Prostate gland (tissue), 2 donors: ENCODE measurements around the gene FXYD7.

ENCODE experiments used
- CTCF ChIP-seq, 4 experiments: fragments of 200-600 bp in 2 of 4; fragments of 450-650 bp in 2 of 4; sonication (generic) in 2 of 4; IDR thresholded peaks; 1 replicate in 3 of 4; 2 replicates in 1 of 4; pipeline ENCODE4 v1.5.1; 2016 to 2019; ENCODE audit warnings: antibody characterized with exemption in 4 of 4, mild to moderate bottlenecking in 2 of 4, moderate library complexity in 2 of 4
- POLR2AphosphoS5 ChIP-seq: sonication (generic); formaldehyde crosslinking; IDR thresholded peaks from one replicate; pipeline ENCODE4 v1.6.1; 2017; ENCODE audit warnings: antibody characterized with exemption

GRCh38 chr19:35176181-35176570 is 33.1 kb downstream of the FXYD7 start:
- TF ChIP-seq CTCF (IDR thresholded peaks at IDR 0.05), result no peak
- no peak for TF ChIP-seq POLR2AphosphoS5
